Mucosa of descending colon (tissue), 3 donors: Measurements from ENCODE around the gene F11. TPM values are rescaled to one million over a fixed set of nuclear protein-coding genes. Genes with fewer than 3 reads are reported as not detected.
"Not testable (repeated sequence)": the region's sequence is repeated elsewhere in the genome, so short reads cannot be mapped to it uniquely, and the experiment has no call there.

ENCODE experiments used
- ATAC-seq: fragments of 200-7000 bp; cut with Tn5 transposase; one replicate; pipeline ENCODE4 v1.9.1; 2020; ENCODE audit warnings: mild to moderate bottlenecking, moderate library complexity
- DNase-seq, 3 donors: peaks; one replicate each; pipeline ENCODE4 v3.0.0-alpha.2; 2020
- H3K36me3 ChIP-seq: fragments of 200-600 bp; one replicate; pipeline ENCODE4 v1.8.0; 2021; ENCODE audit warnings: low read depth, mild to moderate bottlenecking
- H3K4me1 ChIP-seq: fragments of 200-600 bp; one replicate; pipeline ENCODE4 v1.8.0; 2021; ENCODE audit warnings: low read depth, mild to moderate bottlenecking
- H3K4me3 ChIP-seq: fragments of 200-600 bp; one replicate; pipeline ENCODE4 v1.8.0; 2021; ENCODE audit warnings: mild to moderate bottlenecking
- H3K9me3 ChIP-seq: fragments of 200-600 bp; one replicate; pipeline ENCODE4 v1.8.0; 2021; ENCODE audit warnings: mild to moderate bottlenecking
- intact Hi-C, 2 donors: fragments of 100-400 bp; cut with DNase I in 1 of 2; cut with micrococcal nuclease in 1 of 2; formaldehyde crosslinking; loops; one replicate each; pipeline versions ENCODE4 v1.11.0 to v1.11.1; 2022; cut with DNase I, micrococcal nuclease
- total RNA-seq, 3 donors: library from RNA; stranded (reverse); fragmentation: NEBNext Ultra II Directional in 2 of 3; extraction: Animal tissue kit (Norgen Biotek cat#: 25700) in 2 of 3; gene quantifications; one replicate each; pipeline versions ENCODE4 v1.2.1 to v1.2.4, GENCODE V29; 2021 to 2023
- TF ChIP-seq, protein P1 (sequence below): fragments of 200-600 bp; IDR thresholded peaks from one replicate; pipeline ENCODE4 v1.8.0; 2022; ENCODE audit warnings: antibody characterized with exemption, mild to moderate bottlenecking
- donor health status: DM: no; HTN: no; CAD: no; lungs with moderate emphysema.
- donor health status: DM: no; HTN: no; CAD: no.
- donor health status: DM: no; HTN: yes; CAD: no.

The F11 gene
- total RNA-seq, 3 donors from 2014 or later: 0.65 TPM; not detected in 2

DNA sequence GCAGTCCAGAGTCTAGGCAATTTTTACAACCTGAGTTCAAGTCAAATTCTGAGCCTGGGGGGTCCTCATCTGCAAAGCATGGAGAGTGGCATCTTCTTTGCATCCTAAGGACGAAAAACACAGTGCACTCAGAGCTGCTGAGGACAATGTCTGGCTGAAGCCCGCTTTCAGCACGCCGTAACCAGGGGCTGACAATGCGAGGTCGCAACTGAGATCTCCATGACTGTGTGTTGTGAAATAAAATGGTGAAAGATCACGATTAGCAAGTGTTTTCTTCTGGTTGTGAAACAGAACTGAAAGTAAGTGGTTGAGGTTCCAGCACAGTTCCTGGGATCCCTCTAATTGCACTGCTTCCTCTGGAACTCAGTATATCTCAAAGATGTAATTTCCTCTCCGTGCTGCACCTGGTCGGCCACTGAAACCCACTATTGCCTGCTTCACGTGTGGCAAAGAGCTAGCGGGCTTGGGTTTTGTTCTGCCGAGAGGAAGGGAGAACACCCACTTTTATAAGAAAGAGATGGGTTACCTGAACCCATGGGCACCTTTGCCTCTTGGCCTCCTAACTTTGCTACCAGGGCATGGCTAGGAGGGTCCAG lies 7.7 kb upstream of the F11 start:
- DNase-seq (no peak), ATAC-seq (no peak)

DNA sequence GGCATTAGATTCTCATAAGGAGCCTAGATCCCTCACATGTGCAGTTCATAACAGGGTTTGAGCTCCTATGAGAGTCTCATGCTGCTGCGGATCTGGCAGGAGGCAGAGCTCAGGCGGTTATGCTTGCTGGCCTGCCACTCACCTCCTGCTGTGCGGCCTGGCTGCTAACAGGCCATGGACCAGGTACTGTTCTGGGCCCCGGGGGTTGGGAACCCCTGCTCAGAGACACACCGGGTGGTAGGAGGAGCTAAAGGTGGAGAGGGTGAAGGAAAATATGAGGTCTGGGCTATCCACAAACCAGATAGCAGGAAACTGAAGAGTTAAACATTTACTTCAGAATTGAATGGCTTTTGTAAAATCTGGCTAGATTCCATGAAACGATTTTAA lies 5.9 kb upstream of the F11 start:
- TF ChIP-seq, protein P1, sequence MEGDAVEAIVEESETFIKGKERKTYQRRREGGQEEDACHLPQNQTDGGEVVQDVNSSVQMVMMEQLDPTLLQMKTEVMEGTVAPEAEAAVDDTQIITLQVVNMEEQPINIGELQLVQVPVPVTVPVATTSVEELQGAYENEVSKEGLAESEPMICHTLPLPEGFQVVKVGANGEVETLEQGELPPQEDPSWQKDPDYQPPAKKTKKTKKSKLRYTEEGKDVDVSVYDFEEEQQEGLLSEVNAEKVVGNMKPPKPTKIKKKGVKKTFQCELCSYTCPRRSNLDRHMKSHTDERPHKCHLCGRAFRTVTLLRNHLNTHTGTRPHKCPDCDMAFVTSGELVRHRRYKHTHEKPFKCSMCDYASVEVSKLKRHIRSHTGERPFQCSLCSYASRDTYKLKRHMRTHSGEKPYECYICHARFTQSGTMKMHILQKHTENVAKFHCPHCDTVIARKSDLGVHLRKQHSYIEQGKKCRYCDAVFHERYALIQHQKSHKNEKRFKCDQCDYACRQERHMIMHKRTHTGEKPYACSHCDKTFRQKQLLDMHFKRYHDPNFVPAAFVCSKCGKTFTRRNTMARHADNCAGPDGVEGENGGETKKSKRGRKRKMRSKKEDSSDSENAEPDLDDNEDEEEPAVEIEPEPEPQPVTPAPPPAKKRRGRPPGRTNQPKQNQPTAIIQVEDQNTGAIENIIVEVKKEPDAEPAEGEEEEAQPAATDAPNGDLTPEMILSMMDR: no peak
- intact Hi-C loops: no loop called here
- ATAC-seq: peak; percentile 30

More for the DNA sequence above, 7.7 kb upstream of the F11 start:
- Histone ChIP-seq H3K36me3 (no peaks in the 10 kb centered on the region), H3K4me3 (no peak overlapping the region), H3K4me1 (no peaks in the 10 kb centered on the region), H3K9me3 (no peaks in the 10 kb centered on the region)
- TF ChIP-seq, protein P1: no peak
- intact Hi-C loops: no loop called here

DNA sequence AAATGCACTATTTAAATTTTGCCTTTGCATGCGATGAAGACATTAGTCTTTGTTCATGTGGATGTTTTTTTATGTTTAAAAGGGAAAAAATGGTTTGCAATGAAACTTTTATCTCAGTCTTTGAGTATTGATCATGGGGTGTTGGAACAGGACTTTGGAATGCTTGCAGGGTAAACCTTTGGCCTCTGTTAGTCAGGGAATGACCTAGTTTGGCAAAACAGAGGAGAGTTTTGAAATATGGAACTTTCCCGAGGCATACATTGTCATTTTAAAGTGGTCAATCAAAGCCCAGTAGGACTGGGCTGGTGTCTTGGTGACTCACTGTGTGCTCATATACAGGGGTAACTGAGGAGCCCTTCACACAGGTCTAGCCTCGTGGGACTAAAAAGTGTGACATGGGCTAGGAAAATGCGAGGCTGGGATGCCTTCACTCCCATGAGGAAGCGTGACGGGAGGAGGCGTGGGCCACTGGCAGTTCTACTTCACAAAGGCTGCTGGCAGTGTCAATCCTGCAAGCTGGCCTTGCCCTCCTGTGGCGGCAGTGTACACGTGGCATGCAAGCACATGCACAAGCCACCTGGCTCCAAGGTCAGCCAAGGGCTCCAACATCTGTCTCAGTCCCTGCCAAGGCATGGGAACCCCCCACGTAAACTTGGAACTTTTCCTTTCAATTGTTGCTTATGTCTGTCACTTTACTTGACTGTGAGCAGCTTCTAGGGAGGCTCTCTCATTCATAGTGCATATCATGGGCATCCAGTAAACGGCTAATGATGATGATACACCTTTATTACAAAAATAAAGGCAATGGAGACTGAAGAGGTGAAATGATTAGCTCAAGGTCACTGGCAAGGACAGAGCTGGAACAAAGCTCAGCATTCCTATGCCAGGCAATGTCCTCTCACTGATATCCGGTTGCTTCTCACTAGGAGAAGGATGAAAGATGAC lies 5.2 kb upstream of the F11 start:
- peak; percentile 64 for ATAC-seq
- DNase-seq: peak; percentile 3 to 59 (median 25)
- H3K4me3 ChIP-seq: no peak overlapping the region
- TF ChIP-seq, protein P1: no peak
- no peaks in the 10 kb centered on the region for H3K9me3 ChIP-seq
- intact Hi-C loops: no loop called here
- no peaks in the 10 kb centered on the region for H3K4me1 ChIP-seq
- H3K36me3 ChIP-seq: no peaks in the 10 kb centered on the region

More for the DNA sequence above, 5.9 kb upstream of the F11 start:
- H3K9me3 ChIP-seq: no peaks in the 10 kb centered on the region
- no peaks in the 10 kb centered on the region for H3K36me3 ChIP-seq
- H3K4me3 ChIP-seq: no peak overlapping the region
- H3K4me1 ChIP-seq: no peaks in the 10 kb centered on the region
- no peak for DNase-seq

DNA sequence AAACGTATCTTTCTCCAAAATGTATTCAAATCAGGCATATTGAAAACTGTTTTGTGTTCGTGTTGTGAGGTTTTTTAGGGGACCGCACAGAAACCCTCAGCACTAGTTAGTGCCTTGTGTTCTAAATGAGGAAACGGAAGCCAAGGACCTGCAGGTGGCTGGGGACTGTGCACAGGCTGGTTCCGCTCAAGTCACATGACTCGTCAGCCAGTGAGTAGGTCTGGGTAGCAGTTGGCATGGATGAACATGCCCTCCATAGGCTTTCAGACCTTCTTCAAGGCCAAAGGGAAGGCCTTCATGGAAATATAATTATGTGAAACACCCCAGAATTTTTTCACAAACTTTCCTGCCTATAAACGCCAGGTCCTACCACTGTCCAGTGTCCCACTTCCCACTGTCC lies 1.3 kb upstream of the F11 start:
- TF ChIP-seq, protein P1: no peak
- Histone ChIP-seq H3K4me3 (no peak overlapping the region), H3K9me3 (no peaks in the 10 kb centered on the region), H3K4me1 (peaks cover 3% of the 10 kb centered on the region), H3K36me3 (no peaks in the 10 kb centered on the region)
- intact Hi-C loops: no loop called here
- DNase-seq: no peak
- no peak for ATAC-seq

DNA sequence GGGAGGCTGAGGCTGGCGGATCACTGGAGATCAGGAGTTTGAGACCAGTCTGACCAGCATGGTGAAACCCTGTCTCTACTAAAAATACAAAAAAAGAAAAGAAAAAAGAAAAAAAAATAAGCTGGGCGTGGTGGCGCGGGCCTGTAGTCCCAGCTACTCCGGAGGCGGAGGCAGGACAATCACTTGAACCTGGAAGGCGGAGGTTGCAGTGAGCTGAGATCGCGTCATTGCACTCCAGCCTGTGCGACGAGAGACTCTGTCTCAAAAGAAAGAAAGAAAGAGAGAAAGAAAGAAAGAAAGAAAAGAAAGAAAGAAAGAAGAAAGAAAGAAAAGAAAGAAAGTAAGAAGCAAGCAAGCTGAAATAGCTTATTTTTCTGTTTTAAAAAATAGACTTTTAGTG lies 739 bp upstream of the F11 start:
- H3K36me3 ChIP-seq, ATAC-seq, DNase-seq, H3K4me3 ChIP-seq, H3K9me3 ChIP-seq, intact Hi-C loops, H3K4me1 ChIP-seq: not testable (repeated sequence)
